Vagina (tissue), 2 donors: ENCODE data around the gene TOGARAM2. TPM values are rescaled to one million over a fixed set of nuclear protein-coding genes. Genes with fewer than 3 reads are reported as not detected.

Experiments used
- DNase-seq, 2 donors: peaks; one replicate each; pipeline ENCODE4 v3.0.0-alpha.2; 2017; ENCODE audit errors: extremely low spot score in 2 of 2
- H3K27ac ChIP-seq: fragments of 200-600 bp; sonication (generic); one replicate; pipeline ENCODE4 v1.5.1; 2019
- H3K27me3 ChIP-seq: fragments of 200-600 bp; sonication (generic); one replicate; pipeline ENCODE4 v1.5.1; 2019
- H3K36me3 ChIP-seq, 2 donors: fragments of 200-600 bp; sonication (generic); one replicate each; pipeline ENCODE4 v1.5.1; 2017 to 2019
- H3K4me1 ChIP-seq: fragments of 200-600 bp; sonication (generic); one replicate; pipeline ENCODE4 v1.5.1; 2019
- H3K4me3 ChIP-seq, 2 donors: fragments of 200-600 bp; sonication (generic); 1 replicate in 1 of 2; 2 replicates in 1 of 2; pipeline ENCODE4 v1.5.1; 2016 to 2019
- H3K9me3 ChIP-seq: fragments of 200-600 bp; sonication (generic); one replicate; pipeline ENCODE4 v1.5.1; 2019
- CTCF ChIP-seq, 3 experiments: fragments of 450-650 bp in 2 of 3; fragments of 200-600 bp in 1 of 3; sonication (generic) in 1 of 3; IDR thresholded peaks; one replicate each; pipeline ENCODE4 v1.5.1; 2017 to 2019; ENCODE audit warnings: antibody characterized with exemption in 3 of 3, mild to moderate bottlenecking in 2 of 3, moderate library complexity in 2 of 3
- POLR2A ChIP-seq, 2 donors: fragments of 450-650 bp; IDR thresholded peaks; one replicate each; pipeline ENCODE4 v1.6.1; 2017; ENCODE audit warnings: antibody characterized with exemption in 2 of 2, mild to moderate bottlenecking in 2 of 2, moderate library complexity in 2 of 2
- POLR2AphosphoS5 ChIP-seq, 2 donors: sonication (generic); formaldehyde crosslinking; IDR thresholded peaks; one replicate each; pipeline ENCODE4 v1.9.0; 2017; ENCODE audit warnings: antibody characterized with exemption in 2 of 2, mild to moderate bottlenecking in 2 of 2, low read depth in 1 of 2; ENCODE audit not compliant: insufficient read depth in 1 of 2
- intact Hi-C: fragments of 100-400 bp; cut with DNase I; formaldehyde crosslinking; loops from one replicate; pipeline ENCODE4 v1.15.1; 2023
- total RNA-seq: library from RNA; depleted of rRNA; stranded (reverse); fragments of >200 nt; gene quantifications from one replicate; pipeline ENCODE4 v1.2.3, GENCODE V29; 2016

Gene TOGARAM2
- total RNA-seq, 1 donor from 2014 or later = under 0.01 TPM

DNA sequence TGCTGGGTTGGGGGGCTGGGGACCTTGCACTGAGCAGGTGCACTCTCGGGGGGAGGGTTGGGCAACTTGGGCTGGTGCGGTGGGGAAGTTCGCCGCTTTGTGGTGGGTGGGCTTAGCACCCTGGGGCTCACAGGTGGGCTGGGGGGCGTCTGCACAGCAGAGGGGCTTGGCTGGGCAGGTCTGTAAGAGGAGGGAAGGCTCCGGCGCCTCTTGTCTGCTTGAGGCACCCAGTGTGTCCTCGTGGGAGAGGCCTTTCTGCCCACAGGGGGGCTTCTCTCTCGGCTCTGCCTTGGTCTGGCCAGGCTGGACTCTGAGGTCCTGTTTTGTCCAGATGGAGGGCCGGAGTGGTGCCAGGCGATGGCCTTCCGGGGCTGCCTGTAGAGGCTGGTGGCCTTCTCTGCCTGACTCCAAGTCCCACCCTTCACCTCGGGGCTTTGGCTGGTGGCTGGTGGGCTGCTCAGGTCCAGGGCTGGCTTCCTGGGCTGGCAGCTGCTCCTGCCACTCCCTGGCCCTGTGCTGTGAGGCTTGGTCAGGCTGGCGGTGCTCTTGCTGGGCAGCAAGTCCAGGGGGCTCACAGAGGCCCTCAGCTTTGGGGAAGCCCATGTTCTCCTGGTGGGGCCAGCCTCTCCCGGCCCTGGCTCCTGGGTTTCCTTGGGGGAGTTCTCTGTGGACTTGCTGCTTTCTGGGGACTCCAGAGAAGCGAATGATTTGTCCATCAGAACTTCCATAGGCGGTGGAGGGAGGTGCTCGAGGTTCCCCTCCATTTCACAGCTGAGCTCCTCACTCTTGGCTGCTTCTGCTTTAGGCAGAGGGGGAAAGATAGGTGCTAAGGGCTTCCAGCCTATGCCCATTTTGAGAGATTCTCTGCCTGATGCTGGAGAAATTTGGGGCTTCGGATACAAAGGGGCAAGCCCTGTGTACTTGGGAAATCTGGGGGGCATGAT, 90.2 kb downstream of the TOGARAM2 start:
- intact Hi-C loops = no loop called here
- no peak for TF ChIP-seq POLR2AphosphoS5 (IDR thresholded peaks at IDR 0.05; ENCODE audit: insufficient read depth in 1 of 2, low read depth in 1 of 2)
- TF ChIP-seq CTCF (IDR thresholded peaks at IDR 0.05) = no peak
- TF ChIP-seq POLR2A (IDR thresholded peaks at IDR 0.05) = no peak
- no peaks in the 10 kb centered on the region for H3K9me3 ChIP-seq
- no peaks in the 10 kb centered on the region for H3K27me3 ChIP-seq
- H3K27ac ChIP-seq = no peak overlapping the region
- no peak overlapping the region for H3K4me3 ChIP-seq
- DNase-seq = peak; percentile 72 to 92
- H3K36me3 ChIP-seq = no peaks in the 10 kb centered on the region
- H3K4me1 ChIP-seq = peaks cover 18% of the 10 kb centered on the region

- intact Hi-C loops = no loop called here
- H3K36me3 ChIP-seq = no peaks in the 10 kb centered on the region
Observed at GRCh38 chr2:29072251-29072650, 91.2 kb downstream of the TOGARAM2 start.

GRCh38 chr2:29072971-29073725, 92.0 kb downstream of the TOGARAM2 start:
- H3K4me3 ChIP-seq = no peak overlapping the region
- H3K27me3 ChIP-seq = no peaks in the 10 kb centered on the region
- H3K9me3 ChIP-seq = no peaks in the 10 kb centered on the region
- no peak overlapping the region for H3K27ac ChIP-seq
- intact Hi-C loops = no loop called here
- peak; percentile 77 to 93 for DNase-seq
- no peaks in the 10 kb centered on the region for H3K36me3 ChIP-seq
- TF ChIP-seq POLR2AphosphoS5 (IDR thresholded peaks at IDR 0.05; ENCODE audit: insufficient read depth in 1 of 2, low read depth in 1 of 2) = no peak
- no peak for TF ChIP-seq POLR2A (IDR thresholded peaks at IDR 0.05)
- TF ChIP-seq CTCF (IDR thresholded peaks at IDR 0.05) = no peak
- H3K4me1 ChIP-seq = peaks cover 2% of the 10 kb centered on the region

More at GRCh38 chr2:29072251-29072650, 91.2 kb downstream of the TOGARAM2 start:
- Histone ChIP-seq H3K9me3 (no peaks in the 10 kb centered on the region), H3K27ac (no peak overlapping the region), H3K4me3 (no peak overlapping the region), H3K27me3 (no peaks in the 10 kb centered on the region), H3K4me1 (peaks cover 11% of the 10 kb centered on the region)
- no peak for TF ChIP-seq CTCF (IDR thresholded peaks at IDR 0.05)
- no peak for TF ChIP-seq POLR2AphosphoS5 (IDR thresholded peaks at IDR 0.05; ENCODE audit: insufficient read depth in 1 of 2, low read depth in 1 of 2)
- no peak for TF ChIP-seq POLR2A (IDR thresholded peaks at IDR 0.05)
- DNase-seq = peak; percentile 78 to 89

- H3K4me1 ChIP-seq = no peaks in the 10 kb centered on the region
- peak; percentile 47 to 74 for DNase-seq
- no peak overlapping the region for H3K4me3 ChIP-seq
- no peak for TF ChIP-seq POLR2AphosphoS5 (IDR thresholded peaks at IDR 0.05; ENCODE audit: insufficient read depth in 1 of 2, low read depth in 1 of 2)
- no peak for TF ChIP-seq POLR2A (IDR thresholded peaks at IDR 0.05)
- TF ChIP-seq CTCF (IDR thresholded peaks at IDR 0.05) = no peak
- no peaks in the 10 kb centered on the region for H3K27me3 ChIP-seq
- H3K27ac ChIP-seq = no peak overlapping the region
- no peaks in the 10 kb centered on the region for H3K9me3 ChIP-seq
- intact Hi-C loops = no loop called here
- H3K36me3 ChIP-seq = no peaks in the 10 kb centered on the region
Observed at GRCh38 chr2:29073933-29074332, 92.8 kb downstream of the TOGARAM2 start.
